ENCODE measurements around the gene CCNC.

Gene CCNC

GRCh38 chr6:99545442-99545841 is 23.0 kb downstream of the CCNC start:
- DNase-seq (ENCODE audit: low read depth): no peak

DNA sequence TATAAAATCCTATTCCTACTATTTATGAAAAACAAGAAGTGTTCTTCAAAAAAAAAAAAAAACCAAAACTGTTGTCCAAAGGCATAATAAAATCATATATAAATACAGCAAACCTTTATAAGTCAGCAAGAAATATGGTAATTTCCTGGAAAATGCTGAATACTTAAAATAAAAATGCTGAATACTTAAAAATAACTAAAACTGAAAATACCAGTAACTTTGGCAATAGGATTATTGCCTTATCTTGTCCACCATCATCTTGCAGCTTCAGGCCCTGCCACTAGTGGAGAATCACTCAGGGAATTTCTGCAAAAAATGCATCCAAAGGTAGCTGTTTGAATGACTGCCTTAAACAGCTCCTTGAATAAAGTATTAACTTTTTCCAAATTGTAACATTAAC is 24.5 kb downstream of the CCNC start:
- no peak for DNase-seq (ENCODE audit: low read depth)

DNA sequence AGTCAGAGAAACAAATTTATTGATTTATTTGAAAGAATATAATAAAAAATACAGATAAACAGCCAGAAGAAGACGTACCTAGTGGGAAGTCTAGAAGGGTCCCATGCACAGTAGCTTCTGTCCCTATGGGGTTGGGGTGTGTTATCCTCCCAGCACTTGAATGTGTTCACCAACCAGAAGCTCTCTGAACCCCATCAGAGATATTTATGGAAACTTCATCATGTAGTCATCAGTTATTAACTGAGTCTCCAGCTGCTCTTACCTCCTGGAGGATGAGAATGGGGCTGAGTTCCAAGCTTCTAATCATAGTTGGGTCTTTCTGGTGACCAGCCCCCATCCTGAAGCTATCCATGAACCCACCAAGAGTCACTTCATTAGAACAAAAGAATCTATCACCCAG is 37.8 kb downstream of the CCNC start:
- DNase-seq (ENCODE audit: low read depth): no peak

DNA sequence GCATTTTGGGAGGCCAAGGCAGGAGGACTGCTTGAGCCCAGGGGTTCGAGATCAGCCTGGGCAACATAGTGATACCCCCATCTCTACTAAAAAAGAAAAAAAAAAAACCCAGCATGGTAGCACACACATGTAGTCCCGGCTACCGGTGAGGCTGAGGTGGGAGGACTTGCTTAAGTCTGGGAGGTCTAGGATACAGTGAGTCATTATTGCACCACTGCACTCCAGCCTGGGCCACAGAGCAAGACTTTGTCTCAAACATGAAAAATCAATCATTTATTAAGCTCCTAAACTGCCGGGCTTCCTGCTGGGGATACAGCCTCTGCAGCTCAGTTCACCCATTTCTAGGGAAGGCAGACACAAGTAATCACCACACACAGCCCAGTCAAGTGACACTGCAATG is 45.9 kb downstream of the CCNC start:
- DNase-seq (ENCODE audit: low read depth): no peak

DNA sequence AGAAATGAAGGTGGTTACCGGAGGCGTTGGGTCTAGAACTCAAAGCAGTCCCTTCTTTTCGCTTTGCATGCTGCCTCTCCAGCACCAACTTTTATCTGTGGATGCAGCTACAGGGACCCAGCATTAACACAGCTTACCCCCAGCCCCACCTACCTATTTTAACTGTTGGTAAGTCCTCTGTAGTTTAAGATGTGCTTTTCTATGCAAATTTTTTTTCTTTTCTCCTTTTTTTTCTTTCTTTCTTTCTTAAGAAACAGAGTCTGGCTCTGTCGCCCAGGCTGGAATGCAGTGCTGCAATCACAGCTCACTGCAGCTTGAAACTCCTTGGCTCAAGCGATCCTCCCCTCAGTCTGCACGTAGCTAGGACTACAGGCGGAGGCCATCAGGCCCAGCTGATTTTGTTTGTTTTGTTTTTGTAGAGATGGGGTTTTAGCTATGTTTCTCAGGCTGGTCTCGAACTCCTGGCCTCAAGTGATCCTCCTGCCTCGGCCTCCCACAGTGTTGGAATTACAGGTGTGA is 46.8 kb downstream of the CCNC start:
- DNase-seq (ENCODE audit: low read depth): no peak

- peak; percentile 18 for DNase-seq (ENCODE audit: low read depth)
Measured at GRCh38 chr6:99520855-99521632, 47.4 kb downstream of the CCNC start.

- DNase-seq (ENCODE audit: low read depth): no peak
Measured at GRCh38 chr6:99519446-99519845, 49.0 kb downstream of the CCNC start.

DNA sequence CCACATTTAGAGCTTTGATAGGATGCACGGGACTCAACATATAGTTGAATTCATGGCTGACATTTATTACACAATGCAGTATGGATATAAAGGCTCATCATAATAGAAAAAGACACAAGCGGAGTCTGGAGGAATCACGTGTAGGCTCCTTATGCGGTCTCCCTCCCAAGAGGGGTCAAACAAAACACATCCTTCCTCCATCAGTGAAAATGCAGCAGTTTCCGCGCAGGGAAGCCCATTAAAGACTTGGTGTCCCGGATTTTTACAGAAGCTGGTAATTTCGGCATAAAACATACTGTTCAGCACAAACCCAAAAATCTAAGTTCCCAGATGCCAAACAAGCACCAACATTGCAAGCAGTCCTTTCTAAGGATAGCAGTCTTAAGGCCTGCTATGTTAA is 54.4 kb downstream of the CCNC start:
- DNase-seq (ENCODE audit: low read depth): no peak

DNA sequence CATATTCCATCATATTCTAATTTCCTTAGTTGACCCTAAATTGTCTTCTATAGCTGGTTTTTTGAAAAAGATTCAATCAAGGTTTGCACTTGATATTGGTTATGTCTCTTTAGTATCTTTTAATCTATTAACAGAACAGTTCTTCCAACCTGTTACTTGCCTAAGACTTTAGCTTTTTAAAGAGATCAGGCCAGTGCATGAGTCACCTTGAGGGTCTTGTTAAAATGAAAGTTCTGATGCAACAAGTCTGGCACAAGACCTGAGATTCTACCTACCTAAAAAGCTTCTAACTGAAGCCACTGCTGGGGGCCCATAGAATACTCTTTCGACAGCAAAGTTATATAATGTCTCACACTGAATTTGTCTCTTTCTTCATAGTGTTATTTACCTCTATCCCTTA is 56.4 kb downstream of the CCNC start:
- no peak for DNase-seq (ENCODE audit: low read depth)

DNA sequence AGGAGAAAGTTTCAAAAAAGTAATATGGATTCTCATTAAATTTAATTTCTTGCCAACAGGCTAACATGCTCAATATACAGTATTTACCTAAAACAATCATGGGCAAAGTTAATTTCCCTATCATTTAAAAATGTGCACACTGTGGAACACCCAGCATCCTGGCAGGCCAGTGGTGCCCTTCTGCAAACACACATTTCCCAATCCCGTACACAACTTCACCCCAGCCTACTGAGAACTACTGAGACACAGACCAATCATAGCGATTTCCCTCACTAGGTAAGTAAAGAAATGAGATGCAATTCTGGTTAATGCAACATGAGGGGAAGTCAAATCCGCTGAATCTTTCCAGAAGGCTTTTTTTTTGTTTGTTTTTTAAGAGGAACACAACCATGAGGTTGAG is 60.8 kb downstream of the CCNC start:
- no peak for DNase-seq (ENCODE audit: low read depth)

DNA sequence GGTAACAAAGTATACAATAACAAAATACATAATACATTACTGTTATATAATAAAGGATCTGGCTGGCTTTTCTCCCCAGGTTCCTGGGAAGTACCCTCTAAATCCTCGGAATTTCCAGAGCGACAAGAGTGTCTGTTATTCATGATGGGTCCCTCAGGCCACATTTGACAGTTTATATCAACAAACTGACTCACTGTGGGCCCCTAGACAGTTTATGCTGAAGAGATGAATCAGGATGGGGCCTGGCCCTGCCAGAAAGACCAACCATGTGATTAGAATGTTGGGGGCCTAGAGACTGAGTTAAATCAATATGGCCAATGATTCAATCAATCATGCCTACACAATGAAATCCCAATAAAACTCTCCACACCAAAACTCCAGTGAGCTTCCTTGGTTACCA is 66.7 kb downstream of the CCNC start:
- DNase-seq (ENCODE audit: low read depth): no peak

DNA sequence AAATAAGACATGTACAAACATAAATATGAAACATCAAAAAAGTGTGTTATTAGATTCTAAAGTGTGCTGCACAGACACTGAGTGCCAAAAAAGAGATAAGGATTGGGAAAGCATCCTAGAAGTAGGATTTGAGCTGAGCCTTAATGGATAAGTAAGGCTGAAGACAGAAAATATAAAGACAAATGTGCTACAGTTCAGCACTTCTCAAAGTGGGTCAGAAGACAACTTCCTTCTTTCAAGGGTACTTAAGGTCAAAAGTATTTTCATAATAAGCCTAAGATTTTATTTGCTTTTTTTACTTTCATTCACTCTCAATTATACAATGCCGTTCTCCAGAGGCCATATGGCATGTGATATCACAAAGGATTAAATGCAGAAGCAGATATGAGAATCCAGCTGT is 70.0 kb downstream of the CCNC start:
- no peak for DNase-seq (ENCODE audit: low read depth)

GRCh38 chr6:99495466-99495865 is 73.0 kb downstream of the CCNC start:
- no peak for DNase-seq (ENCODE audit: low read depth)
